Activated effector memory CD4-positive, alpha-beta T cell treated with Interleukin-2 at 50 U/mL for 16 hours (primary cell): Measurements from ENCODE around the gene MISP.
"Not testable (repeated sequence)": the region's sequence is repeated elsewhere in the genome, so short reads cannot be mapped to it uniquely, and the experiment has no call there.

ENCODE experiments used
- DNase-seq: peaks from one replicate; pipeline ENCODE4 v3.0.0-alpha.2; 2020

MISP gene

DNA sequence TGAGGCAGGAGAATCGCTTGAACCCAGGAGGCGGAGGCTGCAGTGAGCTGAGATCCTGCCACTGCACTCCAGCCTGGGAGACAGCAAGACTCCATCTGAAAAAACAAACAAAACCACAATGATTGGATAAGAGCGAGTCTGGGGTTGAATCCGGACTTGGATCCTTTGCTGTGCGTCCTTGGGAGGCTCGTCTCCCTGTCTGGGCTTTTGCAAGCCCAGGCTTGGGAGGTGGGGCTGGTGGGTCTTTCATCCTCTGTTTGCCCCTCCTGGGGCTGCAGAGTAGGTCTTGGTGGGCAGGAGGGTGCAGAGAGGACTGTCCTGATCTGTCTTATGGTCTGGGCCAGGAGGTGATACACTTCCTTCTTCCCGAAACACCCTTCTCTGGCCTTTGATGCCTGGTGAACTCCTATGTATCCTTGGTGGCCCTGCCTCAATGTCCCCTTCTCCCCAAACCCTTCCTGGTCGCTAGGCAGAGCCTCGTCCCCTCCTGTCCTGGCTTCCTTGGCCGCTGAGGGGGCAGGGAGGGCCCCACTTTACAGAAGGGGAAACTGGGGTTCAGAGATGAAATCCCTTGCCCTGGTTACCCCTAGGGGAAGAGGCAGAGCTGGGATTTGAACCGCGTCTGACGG, 25.3 kb upstream of the MISP start:
- no peak for DNase-seq

DNA sequence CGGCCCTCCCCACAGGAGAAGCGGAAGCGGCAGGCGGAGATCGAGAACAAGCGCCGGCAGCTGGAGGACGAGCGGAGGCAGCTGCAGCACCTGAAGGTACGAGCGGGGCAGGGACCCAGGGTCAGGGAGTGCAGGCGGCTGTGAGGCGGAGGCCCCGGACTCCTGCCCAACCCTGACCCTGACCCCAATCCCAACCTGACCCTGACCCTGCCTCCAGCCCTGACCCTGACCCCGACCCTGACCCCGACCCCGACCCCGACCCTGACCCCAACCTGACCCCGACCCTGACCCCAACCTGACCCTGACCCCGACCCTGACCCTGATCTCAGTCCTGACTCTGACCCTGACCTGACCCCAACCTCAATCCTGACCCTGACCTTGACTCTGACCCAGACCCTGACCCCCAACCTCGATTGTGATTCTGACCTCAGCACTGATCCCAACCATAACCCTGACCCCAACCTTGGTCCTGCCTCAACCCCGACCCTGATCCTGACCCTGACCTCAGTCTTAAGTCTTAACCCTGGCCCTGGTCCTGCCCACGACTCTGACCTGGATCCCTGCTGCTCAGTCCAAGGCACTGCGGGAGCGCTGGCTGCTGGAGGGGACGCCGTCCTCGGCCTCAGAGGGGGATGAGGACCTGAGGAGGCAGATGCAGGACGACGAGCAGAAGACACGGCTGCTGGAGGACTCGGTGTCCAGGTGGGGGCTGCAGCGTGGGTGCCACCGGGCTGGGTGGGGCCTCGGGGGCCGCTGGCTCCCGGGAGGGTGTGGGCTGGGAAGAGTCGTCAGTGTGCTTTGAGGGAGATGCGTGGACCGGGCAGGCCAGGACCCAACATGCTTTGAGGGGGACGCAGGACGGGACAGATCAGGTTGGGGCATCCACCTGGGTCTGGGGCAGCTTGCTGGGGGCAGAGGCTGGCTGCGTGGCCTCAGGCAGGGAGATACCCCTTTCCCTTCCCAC, 23.6 kb upstream of the MISP start:
- DNase-seq: no peak

DNA sequence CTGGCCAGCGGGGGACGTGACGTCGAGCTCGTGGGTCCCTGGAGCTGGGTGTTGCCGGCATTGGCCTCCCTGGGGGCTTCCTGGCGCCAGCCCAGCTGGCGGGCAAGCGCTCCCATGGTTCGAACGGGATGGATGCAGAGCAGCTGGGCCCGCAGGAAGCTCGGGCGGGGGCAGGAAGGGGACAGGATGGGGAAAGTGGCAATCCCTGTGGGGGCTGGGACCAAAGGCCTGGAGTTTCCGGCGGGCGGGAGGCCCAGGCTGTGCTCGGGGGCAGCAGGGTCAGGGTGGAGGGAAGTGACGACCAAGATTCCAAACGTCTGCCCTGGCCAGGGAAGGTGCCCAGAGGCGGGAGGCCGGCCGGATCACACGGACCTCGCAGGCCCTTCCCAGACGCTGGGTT, 22.9 kb upstream of the MISP start:
- no peak for DNase-seq

- not testable (repeated sequence) for DNase-seq
These were observed 21.3 kb upstream of the MISP start for GRCh38 chr19:729564-729963.

DNA sequence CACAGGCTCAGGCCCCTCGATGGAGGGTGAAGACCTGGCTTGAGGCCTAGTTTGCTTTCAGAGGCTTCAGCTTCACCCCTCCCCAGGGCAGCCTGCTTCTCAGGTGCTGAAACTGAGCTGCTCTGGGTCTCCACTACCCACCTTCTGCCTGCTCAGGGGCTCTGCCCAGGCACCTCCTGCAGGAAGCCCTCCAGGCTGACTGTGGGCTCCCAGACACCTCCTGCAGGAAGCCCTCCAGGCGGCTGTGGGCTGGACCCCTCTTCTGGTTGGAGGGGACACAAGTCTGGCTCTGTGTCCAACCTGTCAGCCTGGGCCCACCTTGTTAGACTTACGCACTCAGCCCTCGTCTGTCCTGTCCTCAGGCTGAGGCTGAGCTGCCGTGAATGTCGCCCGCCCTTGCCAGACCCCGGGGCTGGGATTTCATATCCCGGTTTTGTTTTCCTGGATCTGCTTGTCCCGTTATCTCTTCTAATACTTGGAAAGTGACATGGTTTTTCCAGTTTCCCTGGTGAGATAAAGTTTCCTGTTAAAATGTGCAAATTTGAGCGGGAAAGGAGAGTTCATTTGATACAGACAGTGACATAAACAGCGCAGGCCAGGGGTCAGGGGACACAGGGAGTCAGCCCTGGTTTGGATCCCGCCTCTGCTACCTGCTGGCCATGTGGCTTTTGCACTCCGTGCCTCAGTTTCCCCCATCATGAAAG, 20.8 kb upstream of the MISP start:
- no peak for DNase-seq

- DNase-seq: no peak
These were observed 19.9 kb upstream of the MISP start for GRCh38 chr19:731000-731399.

DNA sequence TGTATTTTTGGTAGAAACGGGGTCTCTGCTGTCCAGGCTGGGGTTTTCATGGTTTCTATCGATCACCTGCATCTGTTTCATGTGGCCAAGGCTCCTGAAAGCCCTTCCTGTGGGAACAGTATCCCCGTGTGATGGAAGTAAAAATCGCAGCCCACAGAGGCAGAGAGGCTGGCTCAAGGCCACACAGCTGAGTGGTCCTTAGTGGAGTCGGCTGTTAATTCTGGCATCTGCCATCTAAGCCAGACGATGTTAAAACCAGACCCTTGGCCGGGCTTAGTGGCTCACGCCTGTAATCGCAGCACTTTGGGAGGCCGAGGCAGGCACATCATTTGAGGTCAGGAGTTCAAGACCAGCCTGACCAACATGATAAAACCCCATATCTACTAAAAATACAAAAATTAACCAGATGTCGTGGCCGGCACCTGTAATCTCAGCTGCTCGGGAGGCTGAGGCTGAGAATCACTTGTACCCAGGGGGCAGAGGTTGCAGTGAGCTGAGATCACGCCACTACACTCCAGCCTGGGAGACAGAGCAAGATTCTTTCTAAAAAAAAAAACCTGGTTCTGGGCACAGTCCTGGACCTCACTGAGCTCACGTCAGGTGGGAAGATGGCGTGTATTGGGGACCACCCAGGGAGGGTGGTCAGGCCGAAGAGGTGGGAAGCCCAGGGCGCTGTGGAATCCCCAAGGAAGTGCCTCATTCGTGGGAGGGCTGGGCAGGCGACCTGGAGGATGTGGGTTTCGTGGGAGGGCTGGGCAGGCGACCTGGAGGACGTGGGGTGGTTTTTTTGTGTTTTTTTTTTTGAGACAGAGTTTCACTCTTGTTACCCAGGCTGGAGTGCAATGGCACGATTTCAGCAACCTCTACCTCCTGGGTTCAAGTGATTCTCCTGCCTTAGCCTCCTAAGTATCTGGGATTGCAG, 18.5 kb upstream of the MISP start:
- no peak for DNase-seq

GRCh38 chr19:734716-735115, 16.2 kb upstream of the MISP start:
- no peak for DNase-seq

DNA sequence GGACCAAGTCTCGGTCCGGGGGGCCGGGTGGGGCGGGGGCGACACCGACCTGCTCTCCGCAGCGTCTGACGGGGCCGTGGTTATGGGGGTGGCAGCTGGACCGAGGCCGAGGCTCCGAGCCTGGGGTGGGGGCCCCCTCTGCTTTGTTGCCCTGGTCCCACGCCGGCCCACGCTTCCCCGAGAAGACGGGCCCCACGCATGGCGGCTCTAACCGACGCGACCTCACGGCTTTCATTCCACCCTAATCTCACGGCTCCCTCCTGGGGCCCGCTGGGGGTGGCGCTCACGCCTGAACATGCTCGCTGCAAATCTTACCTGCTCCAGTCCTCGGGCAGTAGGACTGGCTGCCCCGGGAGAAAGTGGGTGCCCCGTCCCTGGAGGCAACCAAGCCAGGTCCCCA, 14.8 kb upstream of the MISP start:
- DNase-seq: no peak

DNA sequence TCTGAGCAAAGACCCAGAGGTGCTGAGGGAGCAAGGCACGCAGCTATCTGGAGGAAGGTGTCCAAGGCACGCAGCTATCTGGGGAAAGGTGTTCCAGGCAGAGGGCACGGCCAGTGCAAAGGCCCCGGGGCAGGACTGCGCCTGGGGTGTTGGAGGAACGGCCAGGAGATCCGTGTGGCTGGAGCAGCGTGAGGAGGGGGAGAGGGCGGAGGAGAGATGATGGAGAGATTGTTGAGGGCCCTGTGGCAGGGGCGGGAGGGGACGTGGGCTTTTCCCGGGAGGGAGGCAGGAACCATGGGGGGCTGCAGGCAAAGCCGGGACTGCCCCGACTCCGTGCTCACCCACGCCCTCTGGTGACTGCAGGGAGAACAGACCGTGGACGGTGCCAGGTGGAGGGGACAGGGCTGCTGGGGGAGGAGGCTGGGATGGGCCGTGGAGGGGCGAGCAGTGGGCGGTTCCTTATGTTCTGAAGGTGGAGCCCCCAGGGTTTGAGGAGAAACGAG, 13.3 kb upstream of the MISP start:
- DNase-seq: peak; percentile 26

DNA sequence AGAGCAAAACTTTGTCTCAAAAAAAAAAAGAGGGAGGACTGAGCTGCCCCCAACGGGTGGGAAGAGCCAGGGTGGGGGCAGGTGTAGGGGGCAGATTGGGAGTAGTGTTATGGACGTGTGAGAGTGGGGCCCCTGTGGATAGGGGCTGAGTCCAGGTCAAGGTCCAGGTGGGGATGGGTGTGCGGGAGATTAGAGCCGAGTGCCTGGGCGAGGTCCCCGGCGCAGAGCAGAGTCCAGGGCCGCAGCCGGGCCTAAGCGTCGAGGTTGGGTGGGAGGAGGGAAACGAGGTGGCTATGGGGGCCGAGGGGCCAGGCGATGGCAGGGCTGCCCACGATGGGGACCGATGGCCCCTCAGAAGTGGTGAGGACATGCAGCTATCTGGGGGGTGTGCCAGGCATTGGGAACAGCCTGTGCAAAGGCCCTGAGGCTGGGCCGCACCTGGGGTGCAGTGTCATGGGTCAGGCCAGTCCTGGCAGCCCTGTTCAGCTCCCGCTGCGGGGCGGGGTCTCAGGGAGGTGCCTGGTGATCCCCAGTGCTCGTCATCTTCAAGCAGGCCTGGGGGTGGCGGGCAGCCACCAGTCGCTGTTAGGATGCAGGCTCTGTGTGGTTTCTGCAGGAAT, 12.3 kb upstream of the MISP start:
- no peak for DNase-seq

GRCh38 chr19:739998-740715, 10.8 kb upstream of the MISP start:
- no peak for DNase-seq

GRCh38 chr19:740816-741505, 10.0 kb upstream of the MISP start:
- DNase-seq: not testable (repeated sequence)

GRCh38 chr19:741506-742131, 9.3 kb upstream of the MISP start:
- no peak for DNase-seq

DNA sequence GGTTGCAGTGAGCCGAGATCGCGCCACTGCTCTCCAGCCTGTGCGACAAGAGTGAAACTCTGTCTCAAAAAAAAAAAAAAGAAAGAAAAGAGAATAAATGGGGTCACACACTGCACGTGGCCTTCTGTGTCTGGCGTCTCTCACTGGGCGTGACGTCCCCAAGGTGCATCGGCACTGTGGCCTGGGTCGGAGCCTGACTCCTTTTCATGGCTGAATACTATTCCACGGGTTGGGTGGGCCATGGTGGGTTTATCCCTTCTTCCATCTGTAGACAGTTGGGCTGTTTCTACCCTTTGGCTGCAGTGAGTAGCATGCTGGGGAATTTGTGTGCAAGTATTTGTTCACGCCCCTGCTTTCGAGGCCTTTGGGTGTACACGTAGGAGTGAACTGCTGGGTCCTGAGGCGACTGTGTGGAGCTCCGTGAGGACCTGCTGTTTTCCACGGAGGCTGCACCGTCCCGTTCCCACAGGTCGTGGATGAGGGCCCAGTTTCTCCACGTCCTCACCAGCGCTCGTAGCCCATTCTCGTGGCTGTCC, 8.3 kb upstream of the MISP start:
- DNase-seq: no peak

GRCh38 chr19:743168-743687, 7.7 kb upstream of the MISP start:
- no peak for DNase-seq

DNA sequence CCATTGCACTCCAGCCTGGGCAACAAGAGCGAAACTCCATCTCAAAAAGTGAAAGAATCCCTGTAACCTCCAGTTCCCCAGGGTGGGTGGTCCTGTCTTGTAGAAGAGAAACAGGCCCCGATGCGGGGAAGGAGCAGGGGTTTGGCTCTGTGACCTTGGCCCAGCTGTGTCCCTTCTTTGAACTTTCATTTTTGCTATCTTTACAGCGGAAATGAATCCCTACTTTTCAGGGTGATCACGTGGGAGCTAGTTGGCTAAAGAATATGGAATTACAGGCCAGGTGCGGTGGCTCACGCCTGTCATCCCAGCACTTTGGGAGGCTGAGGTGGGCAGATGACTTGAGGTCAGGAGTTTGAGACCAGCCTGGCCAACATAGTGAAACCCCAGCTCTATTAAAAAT, 5.8 kb upstream of the MISP start:
- not testable (repeated sequence) for DNase-seq

DNA sequence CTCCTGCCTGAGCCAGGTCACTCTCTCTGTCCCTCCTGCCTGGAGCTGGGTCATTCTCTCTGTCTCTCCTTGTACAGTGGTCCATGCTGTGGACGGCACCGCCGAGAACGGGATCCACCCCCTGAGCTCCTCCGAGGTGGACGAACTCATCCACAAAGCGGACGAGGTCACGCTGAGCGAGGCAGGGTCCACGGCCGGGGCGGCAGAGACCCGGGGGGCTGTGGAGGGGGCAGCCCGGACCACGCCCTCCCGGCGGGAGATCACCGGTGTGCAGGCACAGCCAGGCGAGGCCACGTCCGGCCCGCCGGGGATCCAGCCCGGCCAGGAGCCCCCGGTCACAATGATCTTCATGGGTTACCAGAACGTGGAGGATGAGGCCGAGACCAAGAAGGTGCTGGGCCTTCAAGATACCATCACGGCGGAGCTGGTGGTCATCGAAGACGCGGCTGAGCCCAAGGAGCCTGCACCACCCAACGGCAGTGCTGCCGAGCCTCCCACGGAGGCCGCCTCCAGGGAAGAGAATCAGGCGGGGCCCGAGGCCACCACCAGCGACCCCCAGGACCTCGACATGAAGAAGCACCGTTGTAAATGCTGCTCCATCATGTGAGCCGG, 4.6 kb upstream of the MISP start:
- DNase-seq: no peak

- DNase-seq: no peak
These were observed 4.0 kb upstream of the MISP start for GRCh38 chr19:746956-747355.
